K562 (cell line): ENCODE data around the gene SPATA21. TPM values are rescaled to one million over a fixed set of nuclear protein-coding genes. Genes with fewer than 3 reads are reported as not detected.
A peak's percentile ranks its signal among the peaks of the same experiment; 100 is the strongest.

Experiments
- BCOR ChIP-seq: fragments of 450-650 bp; IDR thresholded peaks from 2 replicates; pipeline ENCODE4 v1.6.1; 2016
- BMI1 ChIP-seq: fragments of 150-350 bp; IDR thresholded peaks from 2 replicates; pipeline ENCODE4 v1.6.1; 2014; ENCODE audit warnings: low read length
- CBX8 ChIP-seq: fragments of 200-600 bp; sonication (generic); IDR thresholded peaks from 2 replicates; pipeline ENCODE4 v1.6.1; 2012; ENCODE audit warnings: borderline replicate concordance, mixed run types, low read depth, mild to moderate bottlenecking, moderate library complexity, mixed read lengths, low read length, control low read depth, inconsistent platforms; ENCODE audit not compliant: poor library complexity, severe bottlenecking; ENCODE audit errors: extremely low read depth
- ETS2 ChIP-seq: IDR thresholded peaks from 2 replicates; pipeline ENCODE4 v1.6.1; 2016; ENCODE audit warnings: borderline replicate concordance, missing genetic modification characterization, mild to moderate bottlenecking, moderate library complexity, missing compliant biosample characterization; ENCODE audit not compliant: poor library complexity, severe bottlenecking
- FOS ChIP-seq: IDR thresholded peaks from 3 replicates; pipeline ENCODE4 v1.6.1; 2011; ENCODE audit not compliant: insufficient read length; ENCODE audit errors: extremely low read depth
- FOXA1 ChIP-seq: fragments of 450-650 bp; IDR thresholded peaks from 2 replicates; pipeline ENCODE4 v1.6.1; 2016; ENCODE audit warnings: mild to moderate bottlenecking, borderline replicate concordance
- HNRNPK ChIP-seq: fragments of 200-400 bp; formaldehyde crosslinking; IDR thresholded peaks from one replicate; pipeline ENCODE4 v1.6.1; 2018; ENCODE audit warnings: mild to moderate bottlenecking, low read depth, low read length; ENCODE audit not compliant: poor library complexity, severe bottlenecking
- IRF9 ChIP-seq: fragments of 450-650 bp; IDR thresholded peaks from 2 replicates; pipeline ENCODE4 v1.6.1; 2016; ENCODE audit warnings: missing biosample characterization, missing genetic modification characterization
- KLF1 ChIP-seq: fragments of 450-650 bp; IDR thresholded peaks from 2 replicates; pipeline ENCODE4 v1.6.1; 2016; ENCODE audit warnings: missing genetic modification characterization, missing compliant biosample characterization
- LCOR ChIP-seq: sonication (generic); formaldehyde crosslinking; IDR thresholded peaks from 2 replicates; pipeline ENCODE4 v1.8.0; 2022; ENCODE audit warnings: mild to moderate bottlenecking, missing genetic modification reagents
- LEF1 ChIP-seq: fragments of 450-650 bp; IDR thresholded peaks from 2 replicates; pipeline ENCODE4 v1.6.1; 2016; ENCODE audit warnings: mild to moderate bottlenecking
- MCM3 ChIP-seq: fragments of 450-650 bp; IDR thresholded peaks from 2 replicates; pipeline ENCODE4 v1.6.1; 2016
- NCOA6 ChIP-seq: fragments of 450-650 bp; IDR thresholded peaks from 2 replicates; pipeline ENCODE4 v1.6.1; 2017; ENCODE audit warnings: mild to moderate bottlenecking
- NEUROD1 ChIP-seq: fragments of 150-350 bp; IDR thresholded peaks from 2 replicates; pipeline ENCODE4 v1.6.1; 2014; ENCODE audit warnings: borderline replicate concordance, low read length, low read depth; ENCODE audit not compliant: partially characterized antibody
- NFATC3 ChIP-seq: fragments of 450-650 bp; IDR thresholded peaks from 2 replicates; pipeline ENCODE4 v1.6.1; 2017; ENCODE audit warnings: mild to moderate bottlenecking
- NFIX ChIP-seq: fragments of 250-450 bp; sonication (Bioruptor Pico); IDR thresholded peaks from 2 replicates; pipeline ENCODE4 v1.4.0; 2020; ENCODE audit warnings: low read depth, mild to moderate bottlenecking, moderate library complexity
- NFRKB ChIP-seq: fragments of 450-650 bp; IDR thresholded peaks from 2 replicates; pipeline ENCODE4 v1.6.1; 2016; ENCODE audit warnings: low read depth
- RBFOX2 ChIP-seq: fragments of 200-400 bp; formaldehyde crosslinking; IDR thresholded peaks from 2 replicates; pipeline ENCODE4 v1.6.1; 2017; ENCODE audit warnings: low read depth, mild to moderate bottlenecking, low read length, moderate library complexity
- RBM14 ChIP-seq: fragments of 200-400 bp; formaldehyde crosslinking; IDR thresholded peaks from 2 replicates; pipeline ENCODE4 v1.6.1; 2018; ENCODE audit warnings: low read depth, mild to moderate bottlenecking, low read length, moderate library complexity, borderline replicate concordance; ENCODE audit not compliant: insufficient read depth
- SMAD1 ChIP-seq: fragments of 150-350 bp; IDR thresholded peaks from 2 replicates; pipeline ENCODE4 v1.6.1; 2014; ENCODE audit warnings: low read length, low read depth; ENCODE audit not compliant: partially characterized antibody
- SMARCB1 ChIP-seq: IDR thresholded peaks from 2 replicates; pipeline ENCODE4 v1.6.1; 2011; ENCODE audit warnings: improper control_type of control experiment, low read depth; ENCODE audit not compliant: insufficient read length
- SUPT5H ChIP-seq: fragments of 450-650 bp; IDR thresholded peaks from 2 replicates; pipeline ENCODE4 v1.6.1; 2016
- TAF9B ChIP-seq: fragments of 450-650 bp; IDR thresholded peaks from 2 replicates; pipeline ENCODE4 v1.6.1; 2018; ENCODE audit warnings: mild to moderate bottlenecking; ENCODE audit not compliant: partially characterized antibody
- ZBTB7A ChIP-seq: IDR thresholded peaks from 2 replicates; pipeline ENCODE4 v1.6.1; 2011; ENCODE audit warnings: low read depth, mild to moderate bottlenecking, low read length, moderate library complexity, borderline replicate concordance; ENCODE audit not compliant: control insufficient read depth
- ZC3H8 ChIP-seq: fragments of 450-650 bp; IDR thresholded peaks from 2 replicates; pipeline ENCODE4 v1.6.1; 2017
- ZNF282 ChIP-seq: sonication (generic); formaldehyde crosslinking; IDR thresholded peaks from 2 replicates; pipeline ENCODE4 v1.8.1; 2023; ENCODE audit warnings: missing genetic modification reagents
- ZNF75A ChIP-seq: fragments of 450-650 bp; formaldehyde crosslinking; IDR thresholded peaks from 2 replicates; pipeline ENCODE4 v1.4.0; 2020; ENCODE audit warnings: mild to moderate bottlenecking
- ZNF764 ChIP-seq: fragments of 250-450 bp; sonication (Bioruptor Pico); IDR thresholded peaks from 2 replicates; pipeline ENCODE4 v1.4.0; 2020; ENCODE audit warnings: low read depth, mild to moderate bottlenecking, moderate library complexity
- ZSCAN32 ChIP-seq: fragments of 450-650 bp; formaldehyde crosslinking; IDR thresholded peaks from 2 replicates; pipeline ENCODE4 v1.4.0; 2020; ENCODE audit warnings: mild to moderate bottlenecking, moderate library complexity
- polyA plus RNA-seq, 8 experiments: library from polyadenylated mRNA; depleted of rRNA in 4 of 8; stranded (reverse) in 5 of 8; unstranded in 3 of 8; fragments of >200 nt; fragmentation: Nextera tagmentation in 2 of 8; fragmentation: Illumina TruSeq in 1 of 8; extraction: Ambion mirVana in 2 of 8; extraction: Trizol in 1 of 8; gene quantifications; 2 replicates each; pipeline versions ENCODE4 v1.2.1 to v1.2.3, GENCODE V29; 2011 to 2014; ENCODE audit warnings: inconsistent platforms in 1 of 8, missing spikeins in 1 of 8
- total RNA-seq, 7 experiments: library from RNA; depleted of rRNA in 6 of 7; stranded (reverse); fragments of >200 nt in 6 of 7; fragmentation: Illumina TruSeq in 2 of 7; extraction: Trizol in 2 of 7; gene quantifications; 2 replicates each; pipeline versions ENCODE4 v1.2.1 to v1.2.3, GENCODE V29; 2011 to 2021; ENCODE audit warnings: low replicate concordance in 1 of 7

SPATA21 gene
- total and polyA plus RNA-seq, 9 of the 15 experiments (the other 6 are each of a cell fraction or from before 2014, with no cell fraction given), result 0.10 to 0.36 (median 0.13) TPM; not detected in 3

DNA sequence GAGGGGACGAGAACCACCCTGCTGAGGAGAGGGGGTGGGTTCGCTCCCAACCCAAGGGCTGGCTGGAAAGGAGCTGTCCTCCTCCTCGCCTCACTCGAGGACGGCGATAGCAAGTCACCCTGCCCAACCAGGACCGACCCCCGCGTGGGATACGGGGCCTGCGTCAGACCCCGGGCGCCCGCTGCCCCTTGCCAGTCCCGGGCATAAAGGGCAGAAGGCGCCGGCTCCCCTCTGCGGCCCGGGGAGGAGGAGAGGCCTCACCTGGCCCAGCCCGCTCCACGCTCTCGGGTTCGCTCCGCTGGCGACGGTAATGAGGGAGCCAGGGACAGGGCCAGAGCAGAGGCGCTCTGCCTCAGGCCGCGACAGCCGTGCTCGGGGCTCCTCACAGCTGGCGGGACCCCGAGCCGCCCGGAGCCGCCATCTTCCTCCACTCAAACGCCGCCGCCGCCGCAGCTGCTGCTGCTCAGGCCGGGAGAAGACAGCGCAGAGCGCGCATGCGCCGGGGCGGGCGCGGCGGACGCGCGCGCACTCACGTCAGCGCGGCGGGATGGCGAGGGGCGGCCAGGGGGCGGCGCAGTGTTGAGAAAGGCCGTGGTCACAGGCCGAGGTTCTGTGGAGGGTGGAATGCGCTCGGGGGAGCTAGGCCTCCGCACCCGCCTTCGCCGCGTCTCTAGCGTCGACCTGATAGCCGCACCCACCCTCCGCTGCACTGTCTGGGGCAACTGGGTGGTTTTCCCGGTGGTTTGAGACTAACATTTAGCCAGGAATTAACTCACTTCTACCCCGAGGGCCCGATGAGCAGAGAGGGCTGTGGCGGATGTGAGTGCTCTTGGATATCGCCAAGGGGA, 85.0 kb downstream of the SPATA21 start, which contains the start of gene FBXO42 (continued):
- TF ChIP-seq ZNF764 (CRISPR knock-in tag) (no peak), LCOR (CRISPR knock-in tag) (0 out of 2 replicates have a peak, but pooled peaks have one; percentile 43), IRF9 (tag) (no peak), HNRNPK (no peak), ETS2 (tag) (no peak), RBFOX2 (peak; percentile 99), SMARCB1 (peak; percentile 47), NCOA6 (no peak), FOS (no peak), ZSCAN32 (no peak), BMI1 (no peak), SMAD1 (peak; percentile 76), ZC3H8 (no peak), NFRKB (peak; percentile 64), CBX8 (no peak), RBM14 (0 out of 2 replicates have a peak, but pooled peaks have one; percentile 78), FOXA1 (no peak), NFATC3 (no peak), NEUROD1 (peak; percentile 48), LEF1 (no peak), TAF9B (peak; percentile 60), KLF1 (tag) (peak; percentile 32; the same call in 1 of the 2 replicates), NFIX (CRISPR knock-in tag) (no peak), ZNF75A (CRISPR knock-in tag) (peak; percentile 41; the same call in 1 of the 2 replicates), BCOR (no peak; the same call in 1 of the 2 replicates), SUPT5H (peak; percentile 89), ZBTB7A (peak; percentile 98), ZNF282 (0 out of 2 replicates have a peak, but pooled peaks have one; percentile 68), MCM3 (no peak)
